ENCODE results near the gene EYA2.

DNA sequence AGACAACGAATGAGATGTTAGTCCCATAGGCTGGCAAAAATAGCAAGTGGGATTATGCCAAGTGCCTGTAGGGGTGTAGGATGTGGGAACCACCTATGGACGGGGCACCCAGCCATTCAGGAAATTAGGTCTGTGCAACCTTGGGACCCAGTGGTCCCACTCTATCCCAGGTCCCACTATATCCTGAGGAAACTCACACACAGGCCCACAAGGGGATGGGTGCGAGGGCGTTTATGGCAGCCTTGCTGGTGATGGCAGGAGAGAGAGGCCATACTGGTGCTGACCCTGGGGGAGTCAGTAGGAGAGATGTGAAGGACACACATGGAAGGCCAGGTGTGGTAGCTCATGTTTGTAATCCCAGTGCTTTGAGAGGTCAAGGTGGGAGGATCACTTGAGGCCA lies 163.6 kb downstream of the EYA2 start:
- TF ChIP-seq EZH2 (IDR thresholded peaks at IDR 0.05; ENCODE audit: borderline replicate concordance) = no peak
- TF ChIP-seq, protein P1, sequence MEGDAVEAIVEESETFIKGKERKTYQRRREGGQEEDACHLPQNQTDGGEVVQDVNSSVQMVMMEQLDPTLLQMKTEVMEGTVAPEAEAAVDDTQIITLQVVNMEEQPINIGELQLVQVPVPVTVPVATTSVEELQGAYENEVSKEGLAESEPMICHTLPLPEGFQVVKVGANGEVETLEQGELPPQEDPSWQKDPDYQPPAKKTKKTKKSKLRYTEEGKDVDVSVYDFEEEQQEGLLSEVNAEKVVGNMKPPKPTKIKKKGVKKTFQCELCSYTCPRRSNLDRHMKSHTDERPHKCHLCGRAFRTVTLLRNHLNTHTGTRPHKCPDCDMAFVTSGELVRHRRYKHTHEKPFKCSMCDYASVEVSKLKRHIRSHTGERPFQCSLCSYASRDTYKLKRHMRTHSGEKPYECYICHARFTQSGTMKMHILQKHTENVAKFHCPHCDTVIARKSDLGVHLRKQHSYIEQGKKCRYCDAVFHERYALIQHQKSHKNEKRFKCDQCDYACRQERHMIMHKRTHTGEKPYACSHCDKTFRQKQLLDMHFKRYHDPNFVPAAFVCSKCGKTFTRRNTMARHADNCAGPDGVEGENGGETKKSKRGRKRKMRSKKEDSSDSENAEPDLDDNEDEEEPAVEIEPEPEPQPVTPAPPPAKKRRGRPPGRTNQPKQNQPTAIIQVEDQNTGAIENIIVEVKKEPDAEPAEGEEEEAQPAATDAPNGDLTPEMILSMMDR (IDR thresholded peaks at IDR 0.05; ENCODE audit: poor library complexity) = no peak

Data from hepatocyte (in vitro differentiated cells).